ENCODE results near the gene MDC1.
A peak's percentile ranks its signal among the peaks of the same experiment; 100 is the strongest.
"Not testable (repeated sequence)": the region's sequence is repeated elsewhere in the genome, so short reads cannot be mapped to it uniquely, and the experiment has no call there.

The MDC1 gene

DNA sequence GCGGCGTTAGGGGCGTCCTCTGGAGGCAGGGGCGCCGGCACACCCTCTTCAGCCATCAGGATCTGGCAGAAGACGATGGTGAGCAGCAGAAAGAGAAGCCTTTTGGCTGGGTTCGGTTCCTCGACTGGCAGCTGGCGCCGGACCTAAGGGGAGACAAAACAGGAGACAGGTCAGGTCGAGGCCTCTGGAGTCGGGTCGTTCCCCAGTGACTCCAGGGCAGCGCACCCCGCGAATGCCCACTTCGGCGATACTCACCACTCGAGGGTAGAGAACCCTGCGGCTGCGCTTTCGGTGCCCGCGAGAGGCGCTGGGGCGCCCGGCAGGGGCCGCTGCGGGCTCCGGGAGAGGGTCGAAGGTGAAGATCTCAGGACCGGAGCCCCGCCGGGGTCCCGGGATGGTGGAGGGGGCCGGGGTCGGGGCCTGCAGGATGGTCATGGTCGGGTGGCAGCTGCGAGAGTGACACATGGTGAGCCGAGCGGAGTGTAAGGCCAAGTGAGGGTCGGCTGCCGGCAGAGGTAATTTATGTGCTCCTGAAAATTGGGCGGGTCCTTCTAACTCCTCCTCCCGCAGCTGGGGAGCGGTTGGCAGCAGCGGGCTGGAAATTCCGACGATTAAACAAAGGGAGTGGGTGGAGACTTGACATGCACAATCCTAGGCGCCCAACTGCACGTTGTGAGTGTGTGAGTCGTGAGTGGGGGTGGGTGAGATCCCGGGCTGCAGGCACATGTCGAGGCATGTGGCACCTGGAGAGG is 27.1 kb upstream of the MDC1 start, which contains the start of gene IER3:
IER3 (minus strand) TSS at position 494 of the 752 bp plus-strand sequence; CDS start at position 465, 29 bp downstream.
- DNase-seq: peak; percentile 92 to 95

DNA sequence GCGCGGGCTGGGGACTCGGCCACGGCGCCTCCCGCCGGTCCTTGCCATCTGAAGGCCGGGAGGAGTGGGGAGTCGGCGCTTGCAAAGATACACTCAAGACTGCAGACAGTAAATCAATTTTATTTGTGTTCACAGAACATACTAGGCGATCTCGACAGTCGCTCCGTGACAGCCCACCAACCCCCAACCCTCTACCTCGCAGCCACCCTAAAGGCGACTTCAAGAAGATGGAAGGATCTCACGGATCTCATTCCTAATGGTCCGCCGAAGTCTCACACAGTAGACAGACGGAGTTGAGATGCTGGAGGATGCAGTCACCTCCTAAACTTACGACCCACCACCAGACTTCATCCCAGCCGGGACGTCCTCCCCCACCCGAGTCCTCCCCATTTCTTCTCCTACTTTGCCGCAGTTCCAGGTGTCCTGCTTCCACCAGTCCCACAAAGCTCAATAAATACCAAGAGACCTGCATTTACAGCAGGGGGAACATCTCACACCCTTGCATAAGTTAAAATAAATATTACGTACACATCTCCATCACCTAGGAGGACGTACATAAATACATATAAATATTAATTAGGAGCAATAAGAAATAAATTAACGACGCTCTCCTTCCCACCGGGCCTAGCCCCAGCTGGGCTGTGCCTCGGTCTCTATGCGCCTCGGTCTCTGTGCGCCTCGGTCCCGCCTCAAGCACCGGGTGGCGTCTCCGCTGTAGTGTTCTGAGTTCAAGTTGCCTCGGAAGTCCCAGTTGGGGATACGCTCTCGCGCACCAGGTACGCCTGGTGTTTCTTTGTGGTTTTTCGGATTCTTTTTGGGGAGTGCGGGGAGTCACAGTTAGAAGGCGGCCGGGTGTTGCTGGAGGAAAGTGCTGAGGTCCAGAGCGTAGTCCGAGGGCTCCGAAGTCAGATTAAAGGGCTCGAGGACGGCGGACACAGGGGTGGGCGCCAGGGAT is 26.3 kb upstream of the MDC1 start:
- peak; percentile 67 to 69 for DNase-seq

DNA sequence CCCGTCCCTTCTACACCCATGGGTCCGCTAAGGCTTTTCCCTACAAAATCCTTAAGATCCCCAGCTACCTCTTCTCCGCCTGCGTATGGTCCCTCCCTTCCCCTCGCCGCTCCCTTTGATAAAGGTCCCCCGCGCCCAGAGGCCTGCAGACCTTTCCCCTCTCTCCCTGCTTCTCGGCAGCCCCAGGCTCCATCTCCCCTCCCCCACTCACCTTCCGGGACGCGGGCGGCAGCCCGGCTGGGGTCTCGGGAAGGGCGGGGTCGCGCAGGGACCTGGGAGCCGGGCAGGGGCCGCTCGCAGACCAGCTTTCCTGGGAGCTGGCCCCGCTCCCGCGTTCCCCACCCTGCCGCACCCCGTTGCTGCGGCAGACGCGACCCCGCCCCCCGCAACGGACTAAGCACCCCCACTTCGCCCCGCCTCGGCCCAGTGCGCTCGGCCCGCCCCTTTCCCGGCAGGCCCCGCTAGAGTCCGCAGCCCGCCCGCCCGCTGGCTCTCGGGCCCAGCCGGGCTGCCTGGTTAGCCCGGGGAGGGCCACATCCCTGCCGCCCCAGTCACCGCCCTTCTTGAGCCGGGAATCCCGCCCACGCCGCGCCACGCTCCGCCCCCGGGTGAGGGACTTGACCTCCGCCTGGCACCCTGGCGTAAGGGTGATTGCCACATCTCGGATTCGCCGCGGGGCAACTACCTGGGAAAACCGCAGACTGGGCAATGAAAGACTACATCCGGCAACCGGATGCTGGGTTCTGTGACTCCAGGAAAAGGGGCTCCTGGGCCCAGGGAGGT is 25.4 kb upstream of the MDC1 start, which contains the start of gene FLOT1:
FLOT1 (minus strand) TSS at position 372 of the 783 bp plus-strand sequence. CDS start 498 bp downstream, outside the sequence.
- peak; percentile 99 for DNase-seq

DNA sequence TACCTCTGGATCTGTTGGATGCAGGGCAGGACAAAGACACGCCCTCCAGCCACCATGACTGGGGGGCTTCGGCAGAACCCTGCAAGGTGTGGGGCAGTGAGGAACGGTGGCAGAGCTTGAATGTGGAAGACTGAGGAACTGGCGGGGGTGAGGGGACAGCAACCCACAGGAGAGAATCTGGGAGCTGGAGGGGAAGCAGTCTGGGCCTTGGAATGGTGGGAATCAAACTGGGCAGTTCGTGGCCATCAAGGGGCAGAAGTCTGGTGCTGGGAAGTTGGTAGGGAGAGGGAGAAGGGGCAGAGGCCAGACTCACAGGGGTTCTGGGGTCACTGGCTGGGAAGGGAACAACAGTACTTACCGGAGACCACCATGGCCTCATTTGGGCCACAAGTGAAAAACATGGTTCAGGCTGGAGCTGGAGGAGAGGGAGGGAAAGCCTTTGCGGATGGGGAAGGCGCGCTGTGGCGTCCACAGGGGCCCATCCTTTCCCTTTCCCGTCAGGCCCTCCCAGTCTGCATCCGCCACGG is 24.8 kb upstream of the MDC1 start:
- no peak for DNase-seq

DNA sequence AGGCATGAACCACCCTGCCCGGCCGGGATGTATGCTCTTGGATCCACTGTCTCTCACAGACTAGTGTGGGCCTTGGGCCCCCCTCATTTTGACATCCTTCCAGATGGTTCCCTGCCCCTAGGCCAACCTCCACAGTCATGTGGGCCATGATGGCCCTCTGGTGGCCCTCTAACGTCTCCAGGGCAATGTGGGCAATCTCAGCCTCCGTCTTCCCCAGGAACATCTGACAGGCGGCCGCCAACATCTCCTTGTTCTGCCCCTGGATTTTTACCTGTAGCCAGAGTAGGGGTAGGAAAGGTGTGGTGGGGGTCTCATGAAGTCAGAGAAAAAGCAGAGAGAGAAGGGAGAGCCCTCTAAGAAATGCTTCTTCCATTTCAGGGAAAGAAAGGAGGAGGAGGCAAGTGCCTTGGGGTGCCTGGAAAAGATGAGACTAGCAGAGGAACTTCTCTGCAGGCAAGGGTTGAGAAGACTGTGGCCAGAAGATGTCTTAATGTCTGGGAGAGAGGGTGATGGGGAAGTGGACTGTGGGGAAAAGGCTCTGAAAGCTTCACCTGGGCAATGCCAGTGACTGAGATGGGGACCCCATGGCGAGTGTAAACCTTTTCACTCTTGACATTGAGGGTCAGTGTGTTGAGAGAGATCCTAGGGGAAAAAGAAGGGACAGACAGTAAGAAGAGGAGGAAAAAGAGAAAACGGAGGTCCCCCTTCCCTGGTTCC is 24.1 kb upstream of the MDC1 start:
- DNase-seq: peak in 1 of 2 experiments; percentile 59

DNA sequence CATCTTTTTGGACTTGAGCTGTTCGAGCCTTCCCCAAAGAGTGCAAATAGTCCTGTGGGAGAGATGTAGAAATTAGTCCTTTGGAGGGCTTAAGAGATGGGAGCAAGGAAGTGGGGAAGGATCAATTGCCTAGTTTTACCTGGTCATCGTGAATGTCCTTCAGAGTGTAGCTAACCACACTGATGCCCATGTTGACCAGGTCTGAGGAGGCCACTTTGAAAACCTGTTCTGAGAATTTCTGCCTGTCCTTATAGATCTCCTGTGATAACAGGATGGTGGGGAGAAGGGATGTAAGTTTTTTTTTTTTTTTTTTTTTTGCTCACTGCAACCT is 23.4 kb upstream of the MDC1 start:
- no peak for DNase-seq

DNA sequence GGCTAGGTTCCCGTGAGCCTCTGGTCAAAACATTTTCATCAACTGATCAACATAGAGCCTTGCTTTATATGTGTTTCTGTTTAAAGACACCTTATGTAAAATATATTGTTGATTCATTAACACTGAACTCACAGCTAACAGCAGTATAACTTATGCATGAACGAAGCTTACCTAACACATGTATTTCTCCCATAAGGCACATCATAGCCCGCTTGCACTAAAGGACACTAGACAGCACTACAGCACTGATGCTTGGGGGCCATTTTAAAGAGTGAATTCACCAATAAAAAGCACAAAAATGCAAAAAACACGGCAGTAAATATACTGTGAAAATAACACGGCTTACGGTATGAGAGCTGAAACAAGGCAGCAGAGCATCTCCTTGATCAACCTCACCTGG is 21.5 kb upstream of the MDC1 start:
- DNase-seq: no peak

DNA sequence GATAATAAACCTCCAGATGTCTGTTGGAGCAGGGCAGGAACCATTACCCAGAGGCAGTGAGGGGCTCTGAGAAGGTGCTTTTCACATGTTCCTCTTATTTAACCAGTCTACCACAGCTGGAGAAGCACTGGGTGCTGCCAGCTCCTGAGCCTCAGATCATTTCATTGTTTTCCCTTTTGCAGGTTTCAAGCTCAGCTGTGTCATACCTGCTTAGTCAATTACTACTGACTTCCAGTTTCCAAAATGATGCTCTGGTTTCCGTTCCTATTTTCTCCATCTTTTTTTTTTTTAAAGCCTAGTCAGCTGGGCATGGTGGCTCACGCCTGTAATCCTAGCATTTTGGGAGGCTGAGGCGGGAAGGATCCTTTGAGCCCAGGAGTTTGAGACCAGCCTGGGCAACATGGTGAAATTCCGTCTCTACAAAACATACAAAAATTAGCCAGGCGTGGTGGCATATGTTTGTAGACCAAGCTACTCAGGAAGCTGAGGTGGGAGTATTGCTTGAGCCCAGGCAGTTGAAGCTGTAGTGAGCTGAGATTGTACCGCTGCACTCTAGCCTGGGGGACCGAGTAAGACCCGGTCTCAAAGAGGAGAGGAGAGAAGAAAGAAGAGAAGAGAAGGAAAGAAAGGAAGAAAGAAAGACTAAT is 18.7 kb upstream of the MDC1 start:
- DNase-seq: peak in 1 of 2 experiments; percentile 49

DNA sequence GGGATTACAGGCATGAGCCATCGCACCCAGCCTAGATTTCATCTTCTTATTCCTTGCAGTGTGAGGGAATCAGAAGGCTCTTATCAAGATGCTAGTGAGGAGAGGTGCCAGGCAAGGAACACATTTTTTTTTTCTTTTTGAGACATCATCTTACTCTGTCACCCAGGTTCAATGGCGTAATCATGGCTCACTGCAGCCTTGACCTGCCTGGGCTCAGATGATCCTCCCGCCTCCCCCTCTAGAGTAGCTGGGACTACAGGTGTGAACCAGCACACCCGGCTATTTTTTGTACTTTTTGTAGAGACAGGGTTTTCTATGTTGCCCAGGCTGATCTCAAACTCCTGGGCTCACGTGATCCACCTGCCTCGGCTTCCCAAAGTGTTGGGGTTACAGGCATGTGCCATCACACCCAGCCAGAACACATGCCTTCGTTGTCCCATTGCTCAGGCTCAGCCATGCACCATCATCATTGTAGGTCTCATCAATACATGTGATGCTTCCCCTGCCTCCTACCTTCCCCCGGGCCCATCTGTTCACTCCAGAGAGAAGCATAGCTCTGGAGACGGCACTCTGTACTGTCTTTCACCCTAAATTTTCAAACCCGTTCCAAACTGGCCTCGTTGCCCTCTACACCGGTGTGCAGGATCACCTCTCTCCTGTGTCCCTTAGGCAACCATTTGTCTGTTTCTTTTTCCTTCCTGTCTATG is 15.3 kb upstream of the MDC1 start:
- no peak for DNase-seq

DNA sequence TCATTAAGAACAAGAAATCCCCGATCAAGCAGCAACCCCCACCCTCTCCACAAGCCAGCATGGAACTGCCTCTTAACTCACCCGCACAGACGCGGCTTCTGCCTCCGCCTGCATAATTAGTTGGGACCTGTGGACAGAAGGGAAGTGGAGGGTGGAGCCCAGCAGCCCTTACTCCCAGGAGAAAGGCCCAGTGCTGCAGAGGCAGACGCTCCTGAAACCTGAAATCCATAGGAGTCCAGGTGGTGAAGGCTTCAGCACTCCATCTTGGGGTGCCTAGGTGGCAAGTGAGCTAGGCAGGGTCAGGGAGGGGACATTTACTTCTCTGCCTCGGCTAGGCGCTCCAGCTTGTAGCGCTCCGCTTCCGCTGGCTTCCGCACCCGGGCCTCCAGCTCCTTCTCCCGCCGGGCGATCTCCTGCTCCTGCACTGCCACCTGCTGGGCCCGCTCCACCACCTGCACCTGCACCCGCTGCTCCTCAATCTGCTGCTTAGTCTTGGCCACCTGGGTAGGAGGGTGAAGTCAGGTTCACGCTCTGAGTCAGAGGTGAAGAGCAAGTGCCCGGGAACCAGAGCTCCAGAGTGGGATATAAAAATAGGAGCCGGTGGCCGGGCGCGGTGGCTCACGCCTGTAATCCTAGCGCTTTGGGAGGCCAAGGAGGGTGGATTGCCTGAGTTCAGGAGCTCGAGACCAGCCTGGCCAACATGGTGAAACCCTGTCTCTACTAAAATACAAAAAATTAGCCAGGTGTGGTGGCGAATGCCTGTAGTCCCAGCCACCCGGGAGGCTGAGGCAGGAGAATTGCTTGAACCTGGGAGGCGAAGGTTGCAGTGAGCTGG is 13.7 kb upstream of the MDC1 start:
- DNase-seq: peak; percentile 87 to 92

DNA sequence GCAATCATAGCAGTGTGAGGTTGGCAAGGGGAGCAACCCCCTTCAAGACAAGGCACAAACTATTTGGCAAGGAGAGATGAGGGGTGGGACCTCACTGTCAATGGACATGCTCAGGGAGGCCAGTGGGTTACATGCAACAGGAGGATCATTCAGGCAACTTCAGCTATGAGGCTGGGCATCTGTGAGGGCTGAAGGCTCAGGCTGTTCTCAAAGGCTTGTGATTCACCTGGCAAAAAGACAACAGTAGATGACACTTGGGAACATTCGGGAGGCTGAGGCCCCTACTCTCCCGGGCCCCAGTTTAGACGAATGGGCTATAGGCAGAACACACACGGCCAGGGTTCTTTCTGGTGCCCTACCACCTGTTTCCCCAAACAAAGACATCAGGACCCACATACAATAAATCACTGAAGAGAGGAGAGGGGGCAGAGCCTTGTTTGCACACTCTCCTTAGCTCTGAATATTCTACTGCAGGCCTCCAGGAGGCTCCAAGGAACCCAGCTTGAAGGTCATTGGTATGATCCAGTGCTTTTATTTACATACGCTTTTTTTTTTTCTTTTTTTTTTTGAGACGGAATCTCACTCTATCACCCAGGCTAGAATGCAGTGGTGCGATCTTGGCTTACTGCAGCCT is 11.0 kb upstream of the MDC1 start:
- no peak for DNase-seq

DNA sequence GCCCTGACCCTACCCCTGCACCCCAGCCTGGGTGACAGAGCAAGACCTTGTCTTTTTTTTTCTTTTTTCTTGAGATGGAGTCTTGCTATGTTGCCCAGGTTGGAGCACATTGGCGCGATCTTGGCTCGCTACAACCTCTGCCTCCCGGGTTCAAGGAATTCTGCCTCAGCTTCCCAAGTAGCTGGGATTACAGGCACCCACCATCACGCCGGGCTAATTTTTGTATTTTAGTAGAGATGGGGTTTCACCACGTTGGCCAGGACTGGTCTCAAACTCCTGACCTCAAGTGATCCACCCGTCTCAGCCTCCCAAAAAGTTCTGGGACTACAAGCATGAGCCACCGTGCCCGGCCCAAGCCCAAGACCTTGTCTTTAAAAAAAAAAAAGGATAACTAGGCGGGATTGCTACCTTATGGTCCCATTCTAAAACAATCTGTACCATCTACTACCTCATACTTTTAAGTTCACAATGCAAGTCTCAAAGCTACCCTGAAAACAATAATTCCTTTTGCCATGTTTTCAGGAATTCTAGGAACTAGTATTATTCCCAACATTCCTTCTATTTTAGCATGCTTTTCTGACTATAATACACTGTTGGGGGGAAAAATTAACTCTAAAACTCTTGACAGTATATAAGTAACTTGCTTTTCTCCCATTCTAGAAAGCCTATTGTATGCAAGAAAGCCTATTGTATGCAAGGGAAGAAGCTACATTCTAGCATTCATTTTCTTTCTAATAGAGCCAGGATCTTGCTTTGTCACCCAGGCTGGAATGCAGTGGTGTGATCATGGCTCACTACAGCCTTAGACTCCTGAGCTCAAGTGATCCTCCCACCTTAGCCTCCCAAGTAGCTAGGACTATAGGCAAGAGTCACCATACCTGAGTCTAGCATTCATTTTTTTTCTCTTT is 9.7 kb upstream of the MDC1 start:
- DNase-seq: no peak

DNA sequence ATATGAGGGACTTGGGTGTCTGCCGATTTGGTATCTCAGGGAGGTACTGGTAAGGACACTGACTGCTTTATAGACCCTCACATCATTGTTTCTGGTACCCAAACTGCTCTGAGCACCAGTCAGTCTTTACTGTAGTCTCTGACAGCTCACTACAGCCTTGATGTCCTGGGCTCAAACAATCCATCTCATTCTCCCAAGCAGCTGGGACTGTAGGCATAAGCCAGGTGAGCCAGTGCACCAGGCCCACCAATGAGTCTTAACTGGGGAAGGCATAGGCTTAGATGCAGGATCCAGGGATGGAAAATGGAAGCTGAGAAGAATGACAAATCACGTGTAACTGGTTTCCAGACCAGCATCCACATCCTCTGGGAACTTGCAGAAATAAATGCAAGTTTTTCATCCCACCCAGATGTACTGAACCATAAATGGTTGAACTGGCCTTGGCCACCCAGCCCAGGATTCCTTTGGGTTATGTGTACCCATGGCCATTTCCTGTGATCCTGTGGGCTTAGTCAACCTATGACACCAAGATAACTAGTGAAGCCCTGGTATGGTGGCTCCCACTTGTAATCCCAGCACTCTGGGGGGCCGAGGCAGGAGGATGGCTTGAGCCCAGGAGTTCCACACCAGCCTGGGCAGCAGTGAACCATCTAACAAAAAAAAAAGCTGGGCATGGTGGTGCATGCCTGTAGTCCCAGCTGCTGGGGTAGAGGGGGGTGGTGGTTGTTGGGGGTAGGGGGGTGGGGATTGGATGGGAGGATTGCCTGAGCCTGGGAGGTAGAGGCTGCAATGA is 8.8 kb upstream of the MDC1 start:
- peak; percentile 59 to 63 for DNase-seq

DNA sequence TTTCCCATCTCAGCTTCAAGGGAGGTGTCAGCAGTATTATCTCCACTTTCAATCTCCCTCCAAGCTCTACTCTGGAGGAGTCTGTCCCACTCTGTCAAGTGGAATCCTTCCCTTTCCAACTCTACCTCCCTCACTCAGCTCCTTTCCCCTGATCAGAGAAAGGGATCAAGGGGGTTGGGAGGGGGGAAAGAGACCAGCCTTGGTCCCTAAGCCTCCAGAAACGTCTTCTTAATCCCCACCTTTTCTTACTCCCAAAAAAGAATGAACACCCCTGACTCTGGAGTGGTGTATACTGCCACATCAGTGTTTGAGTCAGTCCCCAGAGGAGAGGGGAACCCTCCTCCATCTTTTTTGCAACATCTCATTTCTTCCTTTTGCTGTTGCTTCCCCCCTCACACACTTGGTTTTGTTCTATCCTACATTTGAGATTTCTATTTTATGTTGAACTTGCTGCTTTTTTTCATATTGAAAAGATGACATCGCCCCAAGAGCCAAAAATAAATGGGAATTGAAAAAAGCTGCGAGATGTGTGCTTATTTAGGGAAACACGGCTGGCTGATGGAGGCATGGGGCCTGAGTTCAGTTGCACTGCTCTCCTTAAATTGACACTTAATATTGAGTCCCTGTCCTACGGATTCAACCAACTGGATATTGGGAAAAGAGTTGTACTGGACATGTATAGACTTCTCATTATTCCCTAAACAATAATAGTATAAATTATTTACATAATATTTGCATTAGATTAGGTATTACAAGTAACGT is 8.0 kb upstream of the MDC1 start:
- no peak for DNase-seq

DNA sequence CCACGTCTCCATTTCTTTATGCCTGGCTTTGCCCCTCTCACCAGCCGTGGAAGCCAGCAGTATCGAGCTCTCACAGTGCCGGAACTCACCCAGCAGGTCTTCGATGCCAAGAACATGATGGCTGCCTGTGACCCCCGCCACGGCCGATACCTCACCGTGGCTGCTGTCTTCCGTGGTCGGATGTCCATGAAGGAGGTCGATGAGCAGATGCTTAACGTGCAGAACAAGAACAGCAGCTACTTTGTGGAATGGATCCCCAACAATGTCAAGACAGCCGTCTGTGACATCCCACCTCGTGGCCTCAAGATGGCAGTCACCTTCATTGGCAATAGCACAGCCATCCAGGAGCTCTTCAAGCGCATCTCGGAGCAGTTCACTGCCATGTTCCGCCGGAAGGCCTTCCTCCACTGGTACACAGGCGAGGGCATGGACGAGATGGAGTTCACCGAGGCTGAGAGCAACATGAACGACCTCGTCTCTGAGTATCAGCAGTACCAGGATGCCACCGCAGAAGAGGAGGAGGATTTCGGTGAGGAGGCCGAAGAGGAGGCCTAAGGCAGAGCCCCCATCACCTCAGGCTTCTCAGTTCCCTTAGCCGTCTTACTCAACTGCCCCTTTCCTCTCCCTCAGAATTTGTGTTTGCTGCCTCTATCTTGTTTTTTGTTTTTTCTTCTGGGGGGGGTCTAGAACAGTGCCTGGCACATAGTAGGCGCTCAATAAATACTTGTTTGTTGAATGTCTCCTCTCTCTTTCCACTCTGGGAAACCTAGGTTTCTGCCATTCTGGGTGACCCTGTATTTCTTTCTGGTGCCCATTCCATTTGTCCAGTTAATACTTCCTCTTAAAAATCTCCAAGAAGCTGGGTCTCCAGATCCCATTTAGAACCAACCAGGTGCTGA is 7.0 kb upstream of the MDC1 start:
- not testable (repeated sequence) for DNase-seq
